GM12874 (cell line): ENCODE measurements around the gene JPH2.

ENCODE experiments used
- CTCF ChIP-seq: IDR thresholded peaks from 2 replicates; pipeline ENCODE4 v1.5.1; 2011; ENCODE audit warnings: low read depth, mild to moderate bottlenecking, control low read depth, low read length, moderate library complexity; ENCODE audit not compliant: insufficient read depth

The JPH2 gene

GRCh38 chr20:44210406-44211176 is 23.6 kb upstream of the JPH2 start, which contains the start of gene OSER1:
TSS of gene OSER1 (minus strand) at chr20:44210771. CDS start at chr20:44206957, 3,814 bp downstream.
- TF ChIP-seq CTCF = no peak

- TF ChIP-seq CTCF = no peak
Measured at GRCh38 chr20:44209686-44210405, 22.9 kb upstream of the JPH2 start.

- no peak for TF ChIP-seq CTCF
Measured at GRCh38 chr20:44208770-44209169, 21.8 kb upstream of the JPH2 start.

GRCh38 chr20:44208165-44208564 is 21.2 kb upstream of the JPH2 start:
- no peak for TF ChIP-seq CTCF

- no peak for TF ChIP-seq CTCF
Measured at GRCh38 chr20:44207126-44207723, 20.2 kb upstream of the JPH2 start.

- TF ChIP-seq CTCF = no peak
Measured at GRCh38 chr20:44206132-44206531, 19.1 kb upstream of the JPH2 start.

GRCh38 chr20:44204832-44205215 is 17.8 kb upstream of the JPH2 start:
- TF ChIP-seq CTCF = no peak
